ENCODE results near the gene GATD1.

DNA sequence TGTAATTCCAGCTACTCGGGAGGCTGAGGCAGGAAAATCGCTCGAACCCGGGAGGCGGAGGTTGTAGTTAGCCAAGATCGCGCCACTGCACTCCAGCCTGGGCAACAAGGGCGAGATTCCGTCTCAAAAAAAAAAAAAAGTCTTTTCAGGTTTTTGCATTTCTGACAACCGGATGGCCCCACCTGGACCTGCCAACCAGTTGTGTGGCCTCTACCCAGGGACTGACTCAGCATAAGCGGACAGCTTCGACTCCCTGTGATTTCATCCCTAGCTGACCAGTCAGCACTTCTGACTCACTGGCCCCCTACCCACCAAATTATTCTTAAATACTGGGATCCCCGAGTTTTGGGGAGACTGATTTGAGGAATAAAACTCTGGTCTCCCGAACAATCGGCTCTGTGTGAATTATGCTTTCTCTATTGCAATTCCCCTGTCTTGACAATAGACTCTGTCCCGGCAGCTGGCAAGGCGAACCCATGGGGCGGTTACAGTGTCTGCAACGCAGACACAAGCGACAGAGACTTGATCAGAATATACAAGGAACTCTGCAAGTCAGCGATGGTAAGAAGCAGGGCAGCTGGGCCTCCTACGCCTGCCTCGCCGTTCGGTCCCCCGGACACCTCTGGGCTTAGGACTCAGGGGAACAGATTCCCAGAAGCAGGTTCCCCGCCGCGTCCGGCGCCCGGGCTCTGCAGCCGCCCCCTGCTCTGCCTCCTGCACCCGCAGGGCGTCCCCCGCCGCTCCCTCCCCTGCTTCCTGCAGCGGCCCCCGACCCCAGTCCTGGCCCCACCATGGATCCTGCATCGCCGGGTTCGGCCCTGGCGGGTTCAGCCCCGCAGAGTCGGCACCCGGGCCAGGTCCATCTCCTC lies 30.8 kb downstream of the GATD1 start:
- TF ChIP-seq POLR2AphosphoS5 (IDR thresholded peaks at IDR 0.05) (no peak), CTCF (IDR thresholded peaks at IDR 0.05) (no peak), POLR2A (IDR thresholded peaks at IDR 0.05) (no peak)
